ENCODE results near the gene CD8A.

CD8A gene

DNA sequence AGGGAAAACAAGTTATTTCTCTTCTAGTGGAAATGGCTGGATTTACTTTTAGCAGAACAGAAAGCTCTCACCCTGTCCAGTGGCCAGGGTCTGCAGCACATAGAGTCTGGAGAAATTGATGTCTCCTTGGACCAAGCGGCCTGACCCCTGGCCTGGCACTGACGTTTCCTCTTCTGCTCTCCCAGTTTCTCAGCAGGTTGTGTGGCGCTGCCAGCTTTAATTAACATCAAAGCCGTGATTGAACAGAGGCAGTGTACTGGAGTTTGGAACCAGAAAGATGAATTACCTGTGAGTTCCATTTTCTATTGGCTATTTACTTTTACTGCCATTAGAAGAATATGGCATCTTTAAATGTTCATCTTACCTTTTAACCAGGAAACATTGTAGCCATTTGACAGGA lies 20.9 kb downstream of the CD8A start:
- no peak overlapping the region for H3K27ac ChIP-seq (replicated peaks)
- TF ChIP-seq SPI1 (IDR thresholded peaks at IDR 0.05; ENCODE audit: borderline replicate concordance, low read depth) (no peak), POLR2AphosphoS5 (IDR thresholded peaks at IDR 0.05; ENCODE audit: low read depth) (no peak), GABPA (IDR thresholded peaks at IDR 0.05; ENCODE audit: low read depth) (no peak), CTCF (IDR thresholded peaks at IDR 0.05; ENCODE audit: insufficient read depth, low read length) (no peak)
- TF ChIP-seq, protein P1, sequence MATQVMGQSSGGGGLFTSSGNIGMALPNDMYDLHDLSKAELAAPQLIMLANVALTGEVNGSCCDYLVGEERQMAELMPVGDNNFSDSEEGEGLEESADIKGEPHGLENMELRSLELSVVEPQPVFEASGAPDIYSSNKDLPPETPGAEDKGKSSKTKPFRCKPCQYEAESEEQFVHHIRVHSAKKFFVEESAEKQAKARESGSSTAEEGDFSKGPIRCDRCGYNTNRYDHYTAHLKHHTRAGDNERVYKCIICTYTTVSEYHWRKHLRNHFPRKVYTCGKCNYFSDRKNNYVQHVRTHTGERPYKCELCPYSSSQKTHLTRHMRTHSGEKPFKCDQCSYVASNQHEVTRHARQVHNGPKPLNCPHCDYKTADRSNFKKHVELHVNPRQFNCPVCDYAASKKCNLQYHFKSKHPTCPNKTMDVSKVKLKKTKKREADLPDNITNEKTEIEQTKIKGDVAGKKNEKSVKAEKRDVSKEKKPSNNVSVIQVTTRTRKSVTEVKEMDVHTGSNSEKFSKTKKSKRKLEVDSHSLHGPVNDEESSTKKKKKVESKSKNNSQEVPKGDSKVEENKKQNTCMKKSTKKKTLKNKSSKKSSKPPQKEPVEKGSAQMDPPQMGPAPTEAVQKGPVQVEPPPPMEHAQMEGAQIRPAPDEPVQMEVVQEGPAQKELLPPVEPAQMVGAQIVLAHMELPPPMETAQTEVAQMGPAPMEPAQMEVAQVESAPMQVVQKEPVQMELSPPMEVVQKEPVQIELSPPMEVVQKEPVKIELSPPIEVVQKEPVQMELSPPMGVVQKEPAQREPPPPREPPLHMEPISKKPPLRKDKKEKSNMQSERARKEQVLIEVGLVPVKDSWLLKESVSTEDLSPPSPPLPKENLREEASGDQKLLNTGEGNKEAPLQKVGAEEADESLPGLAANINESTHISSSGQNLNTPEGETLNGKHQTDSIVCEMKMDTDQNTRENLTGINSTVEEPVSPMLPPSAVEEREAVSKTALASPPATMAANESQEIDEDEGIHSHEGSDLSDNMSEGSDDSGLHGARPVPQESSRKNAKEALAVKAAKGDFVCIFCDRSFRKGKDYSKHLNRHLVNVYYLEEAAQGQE (IDR thresholded peaks at IDR 0.05; ENCODE audit: insufficient replicate concordance, low read depth), result no peak
- no peak for DNase-seq (ENCODE audit: low read depth in 1 of 2, low spot score in 1 of 2)

GRCh38 chr2:86768189-86768949 lies 22.3 kb downstream of the CD8A start:
- Histone ChIP-seq H3K4me3 (replicated peaks; ENCODE audit: insufficient read depth, low read length) (no peak overlapping the region), H3K27me3 (ENCODE audit: insufficient read depth, poor library complexity, severe bottlenecking) (no peaks in the 10 kb centered on the region), H3K27ac (replicated peaks) (no peak overlapping the region)
- TF ChIP-seq GABPA (IDR thresholded peaks at IDR 0.05; ENCODE audit: low read depth) (no peak), POLR2AphosphoS5 (IDR thresholded peaks at IDR 0.05; ENCODE audit: low read depth) (no peak), CTCF (IDR thresholded peaks at IDR 0.05; ENCODE audit: insufficient read depth, low read length) (no peak), SPI1 (IDR thresholded peaks at IDR 0.05; ENCODE audit: borderline replicate concordance, low read depth) (no peak)
- TF ChIP-seq, protein P1 (IDR thresholded peaks at IDR 0.05; ENCODE audit: insufficient replicate concordance, low read depth), result no peak
- no peak for DNase-seq (ENCODE audit: low read depth in 1 of 2, low spot score in 1 of 2)

More for the DNA sequence above, 20.9 kb downstream of the CD8A start:
- H3K4me3 ChIP-seq (replicated peaks; ENCODE audit: insufficient read depth, low read length), result no peak overlapping the region
- no peaks in the 10 kb centered on the region for H3K27me3 ChIP-seq (ENCODE audit: insufficient read depth, poor library complexity, severe bottlenecking)

DNA sequence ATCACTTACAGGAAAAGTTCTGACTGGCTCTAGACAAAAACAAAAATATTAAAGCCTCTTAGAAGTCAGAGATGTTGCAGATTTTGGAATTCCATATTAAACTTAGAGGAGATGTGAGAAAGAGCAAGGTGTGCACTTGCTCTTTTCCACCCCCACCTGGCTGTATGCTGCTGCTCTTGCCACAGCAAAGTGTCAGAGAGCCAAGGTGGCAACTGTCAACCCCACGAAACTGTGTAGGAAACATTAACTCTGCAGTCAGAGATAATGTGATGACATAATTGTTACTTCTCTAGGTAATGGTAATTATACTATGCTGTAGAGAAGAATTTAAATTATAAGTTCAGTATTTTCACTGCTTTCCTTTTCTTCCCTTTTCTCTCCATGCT lies 25.4 kb downstream of the CD8A start:
- Histone ChIP-seq H3K4me3 (replicated peaks; ENCODE audit: insufficient read depth, low read length) (no peak overlapping the region), H3K27ac (replicated peaks) (no peak overlapping the region), H3K27me3 (ENCODE audit: insufficient read depth, poor library complexity, severe bottlenecking) (no peaks in the 10 kb centered on the region)
- no peak for DNase-seq (ENCODE audit: low read depth in 1 of 2, low spot score in 1 of 2)
- TF ChIP-seq GABPA (IDR thresholded peaks at IDR 0.05; ENCODE audit: low read depth) (no peak), SPI1 (IDR thresholded peaks at IDR 0.05; ENCODE audit: borderline replicate concordance, low read depth) (no peak), CTCF (IDR thresholded peaks at IDR 0.05; ENCODE audit: insufficient read depth, low read length) (no peak), POLR2AphosphoS5 (IDR thresholded peaks at IDR 0.05; ENCODE audit: low read depth) (no peak)
- TF ChIP-seq, protein P1 (IDR thresholded peaks at IDR 0.05; ENCODE audit: insufficient replicate concordance, low read depth), result no peak

All from HL-60 (cell line).